NAMALWA (cell line): ENCODE results near the gene NCKAP5L.
"Not testable (repeated sequence)": the region's sequence is repeated elsewhere in the genome, so short reads cannot be mapped to it uniquely, and the experiment has no call there.

ENCODE experiments used
- DNase-seq: peaks from one replicate; pipeline ENCODE4 v3.0.0-alpha.2; 2015; ENCODE audit warnings: low spot score

Gene NCKAP5L, protein sequence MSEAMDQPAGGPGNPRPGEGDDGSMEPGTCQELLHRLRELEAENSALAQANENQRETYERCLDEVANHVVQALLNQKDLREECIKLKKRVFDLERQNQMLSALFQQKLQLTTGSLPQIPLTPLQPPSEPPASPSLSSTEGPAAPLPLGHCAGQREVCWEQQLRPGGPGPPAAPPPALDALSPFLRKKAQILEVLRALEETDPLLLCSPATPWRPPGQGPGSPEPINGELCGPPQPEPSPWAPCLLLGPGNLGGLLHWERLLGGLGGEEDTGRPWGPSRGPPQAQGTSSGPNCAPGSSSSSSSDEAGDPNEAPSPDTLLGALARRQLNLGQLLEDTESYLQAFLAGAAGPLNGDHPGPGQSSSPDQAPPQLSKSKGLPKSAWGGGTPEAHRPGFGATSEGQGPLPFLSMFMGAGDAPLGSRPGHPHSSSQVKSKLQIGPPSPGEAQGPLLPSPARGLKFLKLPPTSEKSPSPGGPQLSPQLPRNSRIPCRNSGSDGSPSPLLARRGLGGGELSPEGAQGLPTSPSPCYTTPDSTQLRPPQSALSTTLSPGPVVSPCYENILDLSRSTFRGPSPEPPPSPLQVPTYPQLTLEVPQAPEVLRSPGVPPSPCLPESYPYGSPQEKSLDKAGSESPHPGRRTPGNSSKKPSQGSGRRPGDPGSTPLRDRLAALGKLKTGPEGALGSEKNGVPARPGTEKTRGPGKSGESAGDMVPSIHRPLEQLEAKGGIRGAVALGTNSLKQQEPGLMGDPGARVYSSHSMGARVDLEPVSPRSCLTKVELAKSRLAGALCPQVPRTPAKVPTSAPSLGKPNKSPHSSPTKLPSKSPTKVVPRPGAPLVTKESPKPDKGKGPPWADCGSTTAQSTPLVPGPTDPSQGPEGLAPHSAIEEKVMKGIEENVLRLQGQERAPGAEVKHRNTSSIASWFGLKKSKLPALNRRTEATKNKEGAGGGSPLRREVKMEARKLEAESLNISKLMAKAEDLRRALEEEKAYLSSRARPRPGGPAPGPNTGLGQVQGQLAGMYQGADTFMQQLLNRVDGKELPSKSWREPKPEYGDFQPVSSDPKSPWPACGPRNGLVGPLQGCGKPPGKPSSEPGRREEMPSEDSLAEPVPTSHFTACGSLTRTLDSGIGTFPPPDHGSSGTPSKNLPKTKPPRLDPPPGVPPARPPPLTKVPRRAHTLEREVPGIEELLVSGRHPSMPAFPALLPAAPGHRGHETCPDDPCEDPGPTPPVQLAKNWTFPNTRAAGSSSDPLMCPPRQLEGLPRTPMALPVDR (N-terminal part only)

GRCh38 chr12:49828133-49829091 is at the start of gene NCKAP5L:
Gene NCKAP5L, minus strand, starts transcription at chr12:49828413. Its CDS starts 24,369 bp downstream, at chr12:49804044.
- DNase-seq, result peak; percentile 96

- no peak for DNase-seq
These were observed 48.9 kb upstream of the NCKAP5L start for GRCh38 chr12:49877066-49877465.

GRCh38 chr12:49876070-49876469 is 47.9 kb upstream of the NCKAP5L start:
- DNase-seq, result no peak

DNA sequence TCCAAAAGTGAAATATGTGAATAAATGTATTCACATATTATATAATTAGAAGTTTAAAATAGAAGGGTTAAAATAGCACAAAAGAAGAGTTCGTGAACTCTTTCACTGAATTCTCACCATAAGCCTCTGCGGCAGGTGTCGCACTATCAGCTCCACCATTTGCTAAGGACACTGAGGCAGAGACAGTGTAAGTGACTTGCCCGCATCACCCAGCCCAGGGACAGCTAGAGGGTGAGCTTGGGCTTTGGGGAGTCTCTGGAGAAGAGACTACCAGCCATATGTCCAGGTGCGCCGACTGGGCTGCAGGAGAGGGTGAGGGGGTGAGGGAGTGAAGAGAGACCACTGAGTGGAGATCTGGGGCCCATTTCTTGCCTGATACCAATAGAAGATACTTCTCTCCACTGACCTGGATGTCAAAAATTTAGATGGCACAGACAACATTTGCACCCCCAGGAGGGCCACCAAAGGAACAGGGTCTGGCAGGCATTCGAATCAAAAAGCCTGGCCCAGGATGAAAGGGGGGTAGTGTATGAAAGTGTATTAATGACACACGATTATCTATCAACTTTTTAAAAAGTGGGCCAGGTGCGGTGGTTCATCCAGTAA is 47.0 kb upstream of the NCKAP5L start:
- no peak for DNase-seq

GRCh38 chr12:49874142-49874897 is 46.1 kb upstream of the NCKAP5L start:
- DNase-seq, result no peak

GRCh38 chr12:49873361-49873934 is 45.2 kb upstream of the NCKAP5L start:
- DNase-seq, result no peak

- DNase-seq, result no peak
These were observed 44.6 kb upstream of the NCKAP5L start for GRCh38 chr12:49872781-49873181.

DNA sequence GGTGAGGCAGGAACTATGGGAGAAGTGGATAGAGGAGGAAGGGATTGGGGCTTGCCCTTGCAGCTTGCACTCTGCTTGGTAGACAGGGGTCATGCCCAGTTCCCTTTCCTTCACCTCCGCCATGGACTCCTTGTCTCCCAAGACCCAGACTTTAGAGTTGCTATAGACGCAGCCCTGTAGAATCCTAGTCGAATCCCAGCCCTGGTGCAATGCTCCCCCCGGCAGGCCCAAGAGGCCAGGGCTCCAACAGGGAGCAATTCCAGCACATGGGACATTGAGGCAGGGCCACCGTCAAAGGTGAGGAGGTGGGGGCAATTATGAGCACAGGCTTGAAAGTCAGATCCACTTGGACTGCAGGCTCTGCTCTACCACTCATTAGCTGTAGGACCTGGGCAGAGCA is 44.2 kb upstream of the NCKAP5L start:
- DNase-seq, result no peak

- not testable (repeated sequence) for DNase-seq
These were observed 43.6 kb upstream of the NCKAP5L start for GRCh38 chr12:49871811-49872251.

- no peak for DNase-seq
These were observed 43.0 kb upstream of the NCKAP5L start for GRCh38 chr12:49871263-49871561.

- no peak for DNase-seq
These were observed 42.5 kb upstream of the NCKAP5L start for GRCh38 chr12:49870501-49871262.

DNA sequence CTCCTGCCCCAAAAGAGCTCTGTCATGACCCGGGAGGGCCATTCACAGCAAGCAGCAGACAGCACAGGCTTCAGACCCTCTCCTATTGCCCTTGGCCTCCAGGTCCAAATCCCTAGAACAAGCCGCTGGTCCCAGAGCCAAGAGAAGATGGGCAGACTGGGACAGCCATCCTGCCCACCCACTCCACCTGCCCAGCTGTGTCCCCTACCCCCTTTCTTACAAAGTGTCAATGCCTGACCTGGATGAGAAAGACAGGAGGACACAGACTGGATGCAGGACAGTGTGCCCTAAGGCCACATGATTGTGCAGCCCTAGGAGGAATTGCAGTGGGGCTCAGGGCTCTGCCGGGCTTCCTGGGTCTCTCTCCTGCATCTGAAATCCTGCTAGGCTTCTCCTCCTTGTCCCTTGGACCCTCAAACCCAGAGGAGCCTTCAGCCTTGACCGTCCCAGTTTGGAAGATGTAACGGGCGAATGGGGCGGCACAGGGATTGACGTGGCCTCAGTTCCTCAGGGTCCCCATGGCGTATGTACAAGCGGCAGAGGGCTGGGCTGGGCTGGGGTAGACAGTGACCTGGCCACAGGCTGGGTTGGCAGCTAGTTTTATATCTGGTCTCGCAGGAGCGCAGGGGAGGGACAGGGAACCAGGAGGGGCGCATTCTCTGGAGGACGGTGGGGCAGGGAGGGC is 41.7 kb upstream of the NCKAP5L start:
- no peak for DNase-seq

DNA sequence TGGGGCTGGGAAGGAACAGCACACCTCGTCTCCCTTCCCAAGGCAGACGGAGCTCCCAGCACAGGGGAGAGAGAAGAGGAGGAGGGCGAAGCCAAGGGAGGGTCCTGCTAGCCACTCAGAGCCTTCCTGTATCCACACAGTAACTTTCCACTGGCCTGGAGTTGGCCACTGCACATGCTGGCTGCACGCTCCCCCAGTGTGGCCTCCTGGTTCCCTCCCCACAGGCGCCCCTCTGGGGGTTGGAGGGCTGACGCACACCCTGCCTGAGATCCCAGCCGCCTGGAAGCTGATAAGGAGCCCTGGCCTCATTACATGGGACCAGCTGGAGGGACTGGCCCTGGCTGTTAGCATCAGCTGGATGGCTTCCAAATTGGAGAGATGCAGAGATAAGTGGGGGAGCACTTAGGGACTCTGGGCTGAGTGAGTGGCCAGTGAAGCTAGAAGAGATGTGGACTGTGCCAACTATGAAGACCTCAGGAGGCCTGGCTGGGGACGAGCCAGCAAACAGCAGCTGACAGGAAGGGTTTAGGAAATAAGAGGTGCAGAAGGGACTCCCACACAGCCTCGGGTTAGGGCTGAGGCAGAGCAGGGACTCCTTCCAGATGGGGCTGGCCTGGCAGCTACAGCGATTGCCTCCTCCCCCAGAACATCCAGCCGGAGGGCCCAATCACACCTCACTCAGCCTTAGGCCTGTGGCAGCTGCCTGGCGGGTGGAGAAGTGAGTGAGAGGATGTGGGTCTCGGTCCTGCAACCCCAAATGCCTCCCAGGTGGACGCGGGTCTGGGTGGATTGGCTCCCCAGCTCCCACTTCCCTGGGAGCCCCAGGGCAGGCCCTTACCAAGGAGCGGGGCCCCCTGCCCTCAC is 41.0 kb upstream of the NCKAP5L start:
- DNase-seq, result no peak

GRCh38 chr12:49868449-49868848 is 40.2 kb upstream of the NCKAP5L start:
- DNase-seq, result no peak

- DNase-seq, result no peak
These were observed 39.5 kb upstream of the NCKAP5L start for GRCh38 chr12:49867570-49868341.

DNA sequence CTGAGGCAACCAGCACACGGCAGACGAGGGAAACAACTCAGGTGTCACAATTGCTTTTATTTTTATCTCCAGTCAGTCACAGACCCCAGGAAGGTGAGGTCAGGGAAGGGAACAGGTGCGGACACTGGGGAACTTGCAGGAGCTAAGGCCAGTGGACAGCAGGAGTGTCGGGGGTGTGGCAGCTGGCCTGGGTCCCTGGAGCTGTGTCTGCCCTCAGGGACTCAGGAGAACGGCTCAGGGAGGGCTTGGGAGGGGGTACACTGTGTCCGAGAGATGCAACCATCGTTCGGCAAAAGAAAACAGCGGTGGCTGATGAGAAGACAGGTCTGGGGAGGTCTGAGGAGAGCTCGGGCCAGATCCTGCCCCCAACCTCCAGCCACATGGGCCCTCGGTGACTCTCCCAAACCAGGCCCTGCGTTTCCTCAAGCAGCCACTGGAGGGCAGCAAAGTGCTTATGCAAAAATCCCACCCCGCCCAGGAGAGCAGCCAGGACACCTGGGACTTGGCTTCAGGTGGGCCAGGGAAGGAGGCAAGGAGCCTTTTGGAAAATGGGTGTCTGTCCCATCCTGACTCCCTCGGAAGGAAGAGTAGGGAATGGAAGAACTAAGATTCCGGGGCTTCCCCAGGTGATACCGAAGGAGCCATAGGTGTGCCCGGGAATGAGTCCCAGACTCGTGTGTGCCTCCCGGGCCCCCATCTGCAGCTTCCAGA is 38.8 kb upstream of the NCKAP5L start:
- DNase-seq, result peak; percentile 80
